ENCODE results near the gene RESP18.

DNA sequence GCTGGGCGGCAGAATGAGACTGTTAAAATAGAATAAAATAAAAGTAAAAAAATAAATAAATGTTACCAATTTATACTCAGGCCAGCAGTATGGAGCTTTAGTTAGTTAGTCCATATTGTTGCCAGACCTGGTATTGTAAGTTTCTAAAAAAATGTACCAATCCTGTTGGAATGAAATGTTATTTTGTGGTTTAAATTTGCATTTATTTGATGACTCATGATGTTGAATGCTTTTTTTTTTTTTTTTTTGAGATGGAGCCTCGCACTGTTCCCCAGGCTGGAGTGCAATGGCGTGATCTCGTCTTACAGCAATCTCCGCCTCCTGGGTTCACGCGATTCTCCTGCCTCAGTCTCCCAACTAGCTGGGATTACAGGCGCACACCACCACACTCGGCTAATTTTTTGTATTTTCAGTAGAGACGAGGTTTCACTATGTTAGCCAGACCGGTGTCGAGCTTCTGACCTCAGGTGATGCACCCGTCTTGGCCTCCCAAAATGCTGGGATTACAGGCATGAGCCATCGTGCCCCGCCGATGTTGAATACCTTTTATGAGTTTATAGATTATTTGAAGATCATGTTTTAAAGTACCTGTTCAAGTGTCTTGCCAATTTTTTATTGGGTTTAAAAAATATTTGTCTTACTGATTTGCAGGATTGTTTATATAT is 17.6 kb downstream of the RESP18 start:
- TF ChIP-seq FOXJ3 (CRISPR knock-in tag; IDR thresholded peaks at IDR 0.05): no peak
- TF ChIP-seq, protein P1, sequence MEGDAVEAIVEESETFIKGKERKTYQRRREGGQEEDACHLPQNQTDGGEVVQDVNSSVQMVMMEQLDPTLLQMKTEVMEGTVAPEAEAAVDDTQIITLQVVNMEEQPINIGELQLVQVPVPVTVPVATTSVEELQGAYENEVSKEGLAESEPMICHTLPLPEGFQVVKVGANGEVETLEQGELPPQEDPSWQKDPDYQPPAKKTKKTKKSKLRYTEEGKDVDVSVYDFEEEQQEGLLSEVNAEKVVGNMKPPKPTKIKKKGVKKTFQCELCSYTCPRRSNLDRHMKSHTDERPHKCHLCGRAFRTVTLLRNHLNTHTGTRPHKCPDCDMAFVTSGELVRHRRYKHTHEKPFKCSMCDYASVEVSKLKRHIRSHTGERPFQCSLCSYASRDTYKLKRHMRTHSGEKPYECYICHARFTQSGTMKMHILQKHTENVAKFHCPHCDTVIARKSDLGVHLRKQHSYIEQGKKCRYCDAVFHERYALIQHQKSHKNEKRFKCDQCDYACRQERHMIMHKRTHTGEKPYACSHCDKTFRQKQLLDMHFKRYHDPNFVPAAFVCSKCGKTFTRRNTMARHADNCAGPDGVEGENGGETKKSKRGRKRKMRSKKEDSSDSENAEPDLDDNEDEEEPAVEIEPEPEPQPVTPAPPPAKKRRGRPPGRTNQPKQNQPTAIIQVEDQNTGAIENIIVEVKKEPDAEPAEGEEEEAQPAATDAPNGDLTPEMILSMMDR (IDR thresholded peaks at IDR 0.05): no peak
- no peak for TF ChIP-seq REST (IDR thresholded peaks at IDR 0.05; ENCODE audit: low read depth, low read length)
- no peak for TF ChIP-seq MEF2A (IDR thresholded peaks at IDR 0.05; ENCODE audit: borderline replicate concordance, low read depth)
- TF ChIP-seq EP300 (IDR thresholded peaks at IDR 0.05; ENCODE audit: borderline replicate concordance in 1 of 2, low read depth in 1 of 2, low read length in 1 of 2): no peak
- TF ChIP-seq, protein P2, sequence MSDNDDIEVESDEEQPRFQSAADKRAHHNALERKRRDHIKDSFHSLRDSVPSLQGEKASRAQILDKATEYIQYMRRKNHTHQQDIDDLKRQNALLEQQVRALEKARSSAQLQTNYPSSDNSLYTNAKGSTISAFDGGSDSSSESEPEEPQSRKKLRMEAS (IDR thresholded peaks at IDR 0.05; ENCODE audit: low read depth): no peak
- TF ChIP-seq ELF1 (IDR thresholded peaks at IDR 0.05): no peak
- no peak for TF ChIP-seq POLR2AphosphoS5 (IDR thresholded peaks at IDR 0.05; ENCODE audit: low read depth, low read length)
- no peak for TF ChIP-seq GABPA (IDR thresholded peaks at IDR 0.05; ENCODE audit: low read depth)
- TF ChIP-seq EZH2phosphoT487 (IDR thresholded peaks at IDR 0.05; ENCODE audit: borderline replicate concordance, low read depth): no peak
- TF ChIP-seq USF2 (IDR thresholded peaks at IDR 0.05; ENCODE audit: borderline replicate concordance, low read depth, low read length): no peak
- no peak for TF ChIP-seq YY1 (IDR thresholded peaks at IDR 0.05; ENCODE audit: low read depth)

Measured in SK-N-SH (cell line).